Activated naive CD8-positive, alpha-beta T cell treated with anti-CD3 and anti-CD28 coated beads, Interleukin-2, amount 50 U/mL, for 16 hours (primary cell): ENCODE data around the gene TOPBP1.

Experiments used
- DNase-seq: peaks from one replicate; pipeline ENCODE4 v3.0.0-alpha.2; 2020; ENCODE audit warnings: low read depth, low spot score

The TOPBP1 gene

DNA sequence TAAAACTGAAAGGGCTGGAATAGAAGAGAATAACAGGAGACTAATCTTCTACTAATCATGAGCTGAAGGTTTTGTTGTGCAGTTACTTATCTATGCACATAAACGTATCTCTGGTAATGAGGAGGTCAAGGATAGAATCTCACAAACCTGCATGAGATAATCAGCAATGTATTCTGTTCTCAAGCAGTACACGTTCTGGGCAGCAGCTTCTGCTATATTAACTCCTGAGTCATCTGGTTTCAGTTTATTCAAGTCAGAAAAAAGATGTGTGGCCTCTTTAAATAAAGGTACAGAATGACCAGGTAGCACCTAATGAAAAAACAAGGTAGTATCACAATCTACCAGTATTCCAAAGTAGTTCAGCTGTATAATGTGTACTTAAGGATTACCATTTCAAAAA lies 53.4 kb downstream of the TOPBP1 start:
- DNase-seq = no peak

DNA sequence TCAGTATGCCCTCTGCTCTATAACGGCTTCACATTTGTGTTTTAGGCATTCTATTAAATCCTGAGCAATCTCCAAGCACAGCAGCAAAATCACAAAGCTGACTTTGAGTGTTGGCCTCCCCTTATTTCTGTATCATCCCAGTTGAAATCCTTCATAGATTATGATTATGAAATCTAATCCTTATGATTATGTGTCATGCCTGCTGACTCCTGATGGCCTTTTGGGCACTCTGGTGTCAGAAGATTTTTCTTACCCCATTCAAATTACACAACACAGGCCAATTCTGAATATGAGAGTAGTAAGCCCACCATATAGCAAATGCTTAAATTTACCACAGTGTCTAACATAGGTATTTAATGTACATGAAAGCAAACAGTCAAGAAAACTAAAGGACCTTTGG lies 53.9 kb downstream of the TOPBP1 start:
- DNase-seq = no peak

GRCh38 chr3:133606902-133607301 lies 54.8 kb downstream of the TOPBP1 start:
- DNase-seq = no peak

GRCh38 chr3:133606342-133606741 lies 55.4 kb downstream of the TOPBP1 start:
- DNase-seq = no peak

DNA sequence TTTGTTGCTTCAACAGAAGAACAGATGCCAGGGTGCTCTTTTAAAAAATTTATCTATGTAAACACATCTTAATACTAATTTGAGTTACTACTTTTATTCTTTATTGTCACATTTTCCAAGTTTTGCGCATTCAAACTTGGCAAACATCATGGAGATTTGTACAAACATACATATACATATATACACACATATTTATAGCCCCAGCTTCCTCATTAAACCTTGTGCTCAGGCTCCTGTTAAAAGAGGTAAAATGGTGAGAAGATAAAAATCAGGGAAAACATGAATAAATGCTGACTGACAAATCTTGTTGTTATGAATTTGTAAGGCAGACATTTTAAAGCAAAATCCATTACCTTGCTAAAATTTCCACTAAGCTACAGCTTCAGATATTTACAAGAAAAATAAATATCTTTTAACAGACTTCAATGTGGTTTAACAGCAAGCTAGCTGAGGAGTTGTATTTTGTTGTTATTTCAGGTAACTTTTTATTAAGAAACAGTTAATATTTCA lies 61.1 kb downstream of the TOPBP1 start:
- DNase-seq = no peak

- DNase-seq = no peak
These were observed 62.5 kb downstream of the TOPBP1 start for GRCh38 chr3:133599280-133599679.

DNA sequence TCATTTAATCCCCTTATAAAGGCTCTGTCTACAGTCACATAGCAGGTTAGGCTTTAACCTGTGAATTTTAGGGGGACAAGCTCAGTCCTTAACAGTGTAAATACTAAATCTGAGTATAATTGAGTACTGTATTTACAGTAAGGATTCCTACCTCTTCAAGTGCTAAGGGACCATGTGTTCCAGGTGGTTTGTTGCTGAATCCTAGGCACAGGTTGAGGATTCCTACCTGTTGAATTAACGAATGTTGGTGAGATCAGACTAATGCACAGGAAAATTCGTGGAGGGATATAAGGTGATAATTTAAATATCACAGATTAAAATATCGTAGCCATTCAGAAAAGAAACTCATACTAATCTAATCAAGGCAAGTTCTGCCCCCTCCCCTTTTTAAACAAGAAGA lies 63.3 kb downstream of the TOPBP1 start:
- no peak for DNase-seq

GRCh38 chr3:133595341-133595740 lies 66.4 kb downstream of the TOPBP1 start:
- DNase-seq = peak; percentile 11

DNA sequence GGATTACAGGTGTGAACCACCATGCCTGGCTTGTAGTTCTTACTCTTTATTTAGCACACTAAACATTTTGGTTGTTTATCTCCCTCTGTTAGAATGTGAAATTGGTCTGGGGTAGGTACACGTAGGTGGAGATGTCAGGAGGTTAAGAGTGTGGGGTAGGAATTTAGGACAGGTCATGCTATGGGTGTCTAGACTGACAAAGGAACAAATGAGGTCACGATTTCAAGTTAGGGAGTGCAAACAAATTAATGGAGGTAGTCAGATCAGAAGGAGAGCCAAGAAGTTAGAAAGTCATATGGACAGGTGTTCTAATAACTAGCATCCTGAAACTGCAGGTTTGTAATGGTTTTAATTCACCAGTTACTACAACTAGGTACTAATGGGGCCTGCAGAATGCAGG lies 68.5 kb downstream of the TOPBP1 start:
- DNase-seq = no peak

DNA sequence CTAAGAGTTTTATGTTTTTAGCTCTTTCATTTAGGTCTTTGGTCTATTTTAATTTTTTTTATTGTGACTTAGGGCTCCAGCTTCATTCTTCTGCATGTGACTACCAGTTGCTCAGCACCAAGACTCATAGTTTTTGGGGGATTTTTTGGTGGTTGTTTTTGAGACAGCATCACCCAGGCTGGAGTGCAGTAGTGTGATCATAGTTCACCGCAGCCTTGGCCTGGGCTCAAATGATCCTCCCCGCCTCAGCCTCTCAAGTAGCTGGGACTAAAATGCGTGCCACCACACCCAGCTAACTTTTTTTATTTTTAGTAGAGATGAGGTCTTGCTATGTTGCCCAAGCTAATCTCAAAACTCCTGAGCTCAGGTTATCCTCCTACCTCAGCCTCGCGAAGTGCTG lies 68.9 kb downstream of the TOPBP1 start:
- no peak for DNase-seq

DNA sequence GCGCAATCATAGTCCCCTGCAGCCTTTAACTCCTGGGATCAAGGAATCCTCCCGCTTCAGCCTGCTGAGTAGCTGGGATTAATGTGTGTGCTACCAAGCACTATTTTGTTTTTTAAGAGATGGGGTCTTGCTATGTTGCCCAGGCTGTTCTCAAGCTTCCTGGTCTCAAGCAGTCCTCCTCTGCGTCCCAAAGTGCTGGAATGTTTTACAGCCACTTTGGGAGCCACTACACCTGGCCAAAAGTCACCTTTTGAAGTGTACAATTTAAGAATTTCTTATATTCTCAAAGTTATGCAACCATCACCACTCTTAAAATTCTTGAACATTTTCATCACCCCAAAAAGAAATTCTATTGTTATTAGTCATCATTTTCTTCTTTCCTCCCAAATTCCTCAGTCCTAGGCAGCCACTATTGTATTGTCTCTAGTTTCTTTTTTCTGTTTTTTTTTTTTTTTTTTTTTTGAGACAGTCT lies 70.4 kb downstream of the TOPBP1 start:
- no peak for DNase-seq

- DNase-seq = no peak
These were observed 72.2 kb downstream of the TOPBP1 start for GRCh38 chr3:133589503-133589902.

- no peak for DNase-seq
These were observed 72.8 kb downstream of the TOPBP1 start for GRCh38 chr3:133588784-133589465.

DNA sequence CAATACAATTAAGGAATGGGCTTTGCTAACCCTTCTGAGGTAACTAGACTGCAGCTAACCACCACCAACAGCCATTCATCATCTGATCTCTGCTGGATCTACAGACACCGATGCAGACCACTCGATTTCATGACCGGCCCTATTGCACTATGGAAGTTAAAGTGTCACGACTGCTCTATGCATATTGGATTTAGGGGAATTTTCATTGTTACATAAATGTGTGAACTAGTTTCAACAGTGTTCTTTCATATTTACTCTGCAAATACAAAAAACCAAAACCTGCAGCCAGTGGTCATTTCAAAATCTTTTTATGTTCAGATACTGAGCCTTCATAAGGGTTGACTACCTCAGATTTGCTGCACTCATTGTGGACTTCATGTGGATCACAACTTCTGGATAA lies 73.7 kb downstream of the TOPBP1 start:
- DNase-seq = no peak

DNA sequence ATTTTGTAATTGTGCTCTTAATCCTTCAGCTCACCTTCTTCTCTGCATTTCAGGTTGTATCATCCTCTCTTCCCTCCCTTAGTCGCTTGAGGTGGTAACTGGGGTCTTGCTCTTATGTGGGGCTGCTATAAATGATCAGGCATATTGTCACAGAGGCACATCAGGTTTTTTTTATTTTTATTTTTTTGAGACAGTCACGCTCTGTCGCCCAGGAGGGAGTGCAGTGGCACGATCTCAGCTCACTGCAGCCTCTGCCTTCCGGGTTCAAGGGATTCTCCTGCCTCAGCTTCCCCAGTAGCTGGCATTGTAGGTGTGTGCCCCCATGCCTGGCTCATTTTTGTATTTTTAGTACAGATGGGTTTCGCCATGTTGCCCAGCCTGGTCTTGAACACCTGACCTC lies 78.3 kb downstream of the TOPBP1 start:
- no peak for DNase-seq

DNA sequence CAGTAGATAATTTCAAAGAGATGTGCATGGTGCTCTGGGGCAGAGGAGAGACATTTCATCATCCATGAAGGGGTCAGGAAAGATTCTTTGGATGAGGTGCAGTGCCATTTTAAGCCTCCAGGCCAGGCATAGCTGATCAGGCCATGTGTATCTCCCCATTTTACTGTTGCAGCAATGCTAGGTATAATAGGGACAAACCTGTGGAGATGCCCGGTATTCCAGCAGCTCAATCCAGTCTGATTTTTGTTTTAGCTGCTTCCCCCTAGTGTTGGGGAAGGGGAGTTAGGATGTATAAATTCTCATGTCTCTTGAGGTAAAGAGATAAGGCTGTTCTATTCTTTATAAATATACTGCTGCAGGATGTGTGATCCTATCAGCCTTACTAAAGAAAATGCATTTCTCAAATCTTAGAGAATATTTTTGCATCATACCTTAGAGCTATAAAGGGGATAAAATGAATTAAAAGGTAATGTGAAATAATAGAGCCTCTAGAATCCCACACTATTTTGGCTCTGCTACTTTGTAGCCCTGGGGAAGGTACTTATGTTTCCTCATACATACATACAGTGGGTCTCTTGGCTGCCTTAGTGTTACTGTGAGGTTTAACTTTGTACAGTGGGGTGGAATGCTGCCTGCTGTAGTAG lies 83.1 kb downstream of the TOPBP1 start:
- DNase-seq = no peak

DNA sequence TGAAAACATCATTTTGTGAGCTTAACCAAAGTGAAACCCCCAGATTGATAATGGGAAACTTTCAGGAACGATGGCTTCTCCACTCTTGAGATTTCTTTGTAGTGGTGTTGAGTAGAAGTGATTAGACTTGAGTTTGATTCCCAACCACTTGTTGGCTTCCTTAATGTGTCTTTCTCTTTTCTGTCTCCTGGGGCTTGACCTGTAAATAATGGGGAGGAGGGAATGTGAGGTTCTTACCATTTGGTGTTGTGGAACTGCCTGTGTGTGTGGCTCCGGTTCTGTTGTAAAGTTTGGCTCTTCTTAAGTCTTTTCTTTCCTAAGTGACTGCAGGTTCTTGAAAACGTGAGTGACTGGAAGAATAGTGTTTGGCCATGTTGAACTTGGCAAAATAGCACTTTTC lies 85.6 kb downstream of the TOPBP1 start:
- DNase-seq = no peak

DNA sequence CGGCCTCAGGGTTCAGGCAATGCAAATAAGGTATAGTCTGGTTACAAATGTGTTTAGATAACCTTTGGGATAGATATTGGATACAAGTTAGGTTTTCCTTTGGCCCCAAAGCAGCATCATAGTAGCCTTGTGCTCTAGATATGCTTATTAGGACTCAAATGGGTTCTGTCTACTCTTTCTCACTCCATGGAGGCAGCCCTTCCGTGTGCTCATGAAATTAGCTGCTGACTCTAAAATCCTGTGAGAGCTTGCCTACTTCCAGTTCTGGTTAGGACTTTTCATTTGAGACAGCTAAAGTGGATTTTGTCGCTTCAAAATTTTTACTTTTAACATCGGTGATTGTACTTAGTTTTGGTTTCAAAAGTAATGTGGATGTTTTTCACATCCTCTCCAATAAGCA lies 86.7 kb downstream of the TOPBP1 start:
- DNase-seq = no peak

DNA sequence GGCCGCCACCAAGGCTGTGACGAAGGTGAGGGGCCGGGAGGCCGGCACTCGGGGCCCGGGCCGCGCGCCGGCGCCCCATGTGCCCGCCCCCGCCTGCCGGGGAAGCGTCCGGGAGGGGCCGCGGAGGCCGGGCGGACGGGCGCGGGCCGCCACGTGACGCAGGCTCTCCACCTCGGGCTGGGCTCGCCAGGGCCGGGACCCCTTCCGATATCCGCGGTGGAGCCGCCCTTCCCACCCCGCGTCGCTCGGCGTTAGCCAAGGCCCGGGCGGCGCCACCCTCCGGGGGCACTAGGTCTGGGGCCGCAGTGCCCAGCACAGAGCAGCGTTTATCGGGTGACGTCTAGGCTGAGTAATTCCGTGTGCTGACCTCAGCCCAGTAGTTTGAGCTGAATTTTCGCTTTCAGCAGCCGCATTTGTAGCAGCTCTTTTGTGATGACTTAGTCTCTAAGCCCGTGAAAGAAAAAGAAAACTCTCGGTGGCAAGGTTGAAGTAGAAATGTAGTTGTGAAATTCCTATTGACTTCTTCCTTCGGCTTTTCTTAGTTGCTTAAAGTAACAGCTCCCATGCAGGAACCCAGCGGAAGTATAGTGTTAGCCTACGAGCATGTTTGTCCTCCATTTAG lies 87.4 kb downstream of the TOPBP1 start:
- peak; percentile 32 for DNase-seq

DNA sequence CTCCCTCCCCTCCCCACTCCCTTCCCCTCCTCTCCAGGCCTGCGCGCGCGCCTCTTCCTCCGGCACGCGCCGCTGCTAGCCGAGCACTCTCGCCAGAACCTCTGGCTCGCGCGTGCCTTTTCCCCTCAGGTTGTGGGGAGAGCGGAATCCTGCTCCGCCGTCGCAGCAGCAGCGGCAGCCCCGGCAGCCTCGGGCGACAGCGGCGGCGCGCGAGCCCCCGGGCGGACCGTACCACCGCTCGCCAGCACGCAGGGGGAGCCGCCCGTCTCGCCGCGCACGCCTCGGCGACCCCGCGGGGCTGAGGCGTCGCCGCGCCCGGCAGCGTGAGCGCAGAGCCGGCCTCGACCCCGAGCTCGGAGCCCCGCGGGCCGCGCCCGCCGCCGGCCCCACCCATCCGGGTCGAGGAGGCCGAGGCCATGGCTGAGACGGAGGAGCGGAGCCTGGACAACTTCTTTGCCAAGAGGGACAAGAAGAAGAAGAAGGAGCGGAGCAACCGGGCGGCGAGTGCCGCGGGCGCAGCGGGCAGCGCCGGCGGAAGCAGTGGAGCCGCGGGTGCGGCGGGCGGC lies 88.0 kb downstream of the TOPBP1 start, which contains the start of gene CDV3:
Gene CDV3, plus strand, starts transcription at position 58 of the 566 bp plus-strand sequence. Its CDS starts 359 bp downstream, at position 417.
- peak; percentile 51 for DNase-seq

DNA sequence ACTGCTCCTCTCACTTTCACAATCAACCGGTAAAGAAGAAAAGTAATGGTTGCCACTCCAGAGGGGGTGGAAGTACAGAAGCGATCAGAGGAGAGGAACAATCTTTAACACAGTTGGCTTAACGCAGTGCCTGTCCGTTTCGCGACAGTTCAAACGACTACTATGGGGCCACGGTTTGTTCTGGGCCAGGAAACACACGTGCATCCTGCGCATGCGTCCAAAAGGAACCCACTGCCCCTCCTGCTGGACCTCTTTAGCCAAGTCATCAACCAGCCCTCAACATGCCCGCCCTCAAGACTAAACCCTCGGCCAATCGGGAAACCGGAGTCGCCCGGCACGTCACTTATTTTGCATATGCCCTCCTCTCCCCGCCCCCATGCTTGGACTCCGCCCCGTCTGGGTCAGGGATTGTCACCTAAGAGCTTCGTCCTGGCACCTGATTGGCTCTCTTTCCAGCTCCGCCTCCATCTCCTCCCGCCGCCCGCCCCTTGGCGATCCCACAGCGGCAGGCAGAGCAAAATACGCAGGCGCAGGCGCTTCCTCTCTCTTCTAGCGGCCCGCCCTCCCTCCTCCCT lies 88.6 kb downstream of the TOPBP1 start:
- peak; percentile 100 for DNase-seq
